Ovary (tissue), 9 donors: ENCODE measurements around the gene SWSAP1. TPM values are rescaled to one million over a fixed set of nuclear protein-coding genes. Genes with fewer than 3 reads are reported as not detected.

Source experiments
- DNase-seq, 5 donors: peaks; one replicate each; pipeline ENCODE4 v3.0.0-alpha.2; 2019 to 2020
- H3K27ac ChIP-seq, 2 donors: fragments of 200-600 bp; one replicate each; pipeline versions ENCODE4 v1.5.1 to v1.8.0; 2019 to 2022
- H3K27me3 ChIP-seq: fragments of 200-600 bp; one replicate; pipeline ENCODE4 v1.8.0; 2022
- H3K36me3 ChIP-seq: fragments of 200-600 bp; sonication (generic); one replicate; pipeline ENCODE4 v1.5.1; 2019
- H3K4me1 ChIP-seq: one replicate; pipeline ENCODE4 v1.8.1; 2013; ENCODE audit warnings: mild to moderate bottlenecking, moderate library complexity; ENCODE audit not compliant: insufficient read depth
- H3K4me3 ChIP-seq: fragments of 200-600 bp; sonication (generic); one replicate; pipeline ENCODE4 v1.5.1; 2017
- H3K9me3 ChIP-seq, 2 donors: fragments of 200-600 bp in 1 of 2; sonication (generic) in 1 of 2; one replicate each; pipeline versions ENCODE4 v1.5.1 to v1.8.1; 2013 to 2019; ENCODE audit warnings: mild to moderate bottlenecking in 1 of 2, moderate library complexity in 1 of 2
- CTCF ChIP-seq, 3 donors: fragments of 450-650 bp in 2 of 3; fragments of 200-600 bp in 1 of 3; IDR thresholded peaks; one replicate each; pipeline versions ENCODE4 v1.5.1 to v1.8.0; 2016 to 2022; ENCODE audit warnings: antibody characterized with exemption in 3 of 3, mild to moderate bottlenecking in 1 of 3
- EP300 ChIP-seq: sonication (generic); formaldehyde crosslinking; IDR thresholded peaks from one replicate; pipeline ENCODE4 v1.6.1; 2017; ENCODE audit warnings: antibody characterized with exemption
- POLR2A ChIP-seq: fragments of 450-650 bp; IDR thresholded peaks from one replicate; pipeline ENCODE4 v1.6.1; 2017; ENCODE audit warnings: antibody characterized with exemption, mild to moderate bottlenecking, moderate library complexity
- WGBS, 3 donors: extraction: QIAGEN DNeasy Blood & Tissue Kit in 1 of 3; methylation state at CpG; one replicate each; pipeline versions ENCODE4 v1.1.5 to v1.1.7; 2013 to 2017; 5-methylcytosine and 5-hydroxymethylcytosine counted together
- intact Hi-C, 4 donors: fragments of 100-400 bp; cut with DNase I; formaldehyde crosslinking; loops; one replicate each; pipeline versions ENCODE4 v1.11.0 to v1.15.1; 2022 to 2023
- polyA plus RNA-seq, 2 donors: library from polyadenylated mRNA; stranded (reverse); fragments of 200-250 nt in 1 of 2; fragments of 350-450 nt in 1 of 2; fragmentation: Illumina TruSeq in 1 of 2; extraction: RNeasy Lipid Tissue Mini Kit (QIAGEN cat#74804) in 1 of 2; gene quantifications; one replicate each; pipeline ENCODE4 v1.2.3, GENCODE V29; 2013 to 2014
- total RNA-seq, 7 donors: library from RNA; depleted of rRNA in 2 of 7; stranded (reverse); fragments of >200 nt in 2 of 7; fragmentation: NEBNext Ultra II Directional in 3 of 7; extraction: Animal tissue kit (Norgen Biotek cat#: 25700) in 3 of 7; gene quantifications; one replicate each; pipeline versions ENCODE4 v1.1.0 to v1.2.4, GENCODE V29; 2016 to 2023
- donor health status: DM: no; HTN: no; CAD: no; lungs with moderate emphysema.
- donor health status: DM: no; HTN: no; CAD: no.
- donor health status: Bipolar disorder and iron deficiency.
- donor health status: DM: yes; HTN: yes; CAD: no.
- donor health status: DM: no; HTN: no; CAD: no.
- donor health status: DM: yes; HTN: yes; CAD: no.

The SWSAP1 gene
- total and polyA plus RNA-seq, 9 donors: 0.60 to 3.3 (median 2.4) TPM

- Histone ChIP-seq H3K4me1 (no peaks in the 10 kb centered on the region), H3K36me3 (no peaks in the 10 kb centered on the region), H3K4me3 (no peak overlapping the region), H3K27me3 (no peaks in the 10 kb centered on the region), H3K9me3 (no peaks in the 10 kb centered on the region), H3K27ac (no peak overlapping the region)
- intact Hi-C loops: no loop called here
- no peak for DNase-seq
- no peak for TF ChIP-seq CTCF (IDR thresholded peaks at IDR 0.05)
- no peak for TF ChIP-seq POLR2A
- no peak for TF ChIP-seq EP300
- WGBS, 3 donors: 59 to 70% (median 67%) methylated on average over 2 of the region's 2 CpGs
These were observed 6.9 kb upstream of the SWSAP1 start for GRCh38 chr19:11367528-11367927.

GRCh38 chr19:11370744-11371143 is 3.7 kb upstream of the SWSAP1 start:
- no peak overlapping the region for H3K27ac ChIP-seq
- no peaks in the 10 kb centered on the region for H3K27me3 ChIP-seq
- no peak overlapping the region for H3K4me3 ChIP-seq
- H3K4me1 ChIP-seq: peaks cover 5% of the 10 kb centered on the region
- no peaks in the 10 kb centered on the region for H3K9me3 ChIP-seq
- H3K36me3 ChIP-seq: no peaks in the 10 kb centered on the region
- DNase-seq: no peak
- 93 to 94% (median 94%) methylated on average over 2 of the region's 2 CpGs for WGBS, 3 donors
- intact Hi-C loops: no loop called here
- TF ChIP-seq CTCF (IDR thresholded peaks at IDR 0.05) (no peak), EP300 (no peak), POLR2A (no peak)

GRCh38 chr19:11373166-11373884 is 1.1 kb upstream of the SWSAP1 start:
- Histone ChIP-seq H3K27me3 (no peaks in the 10 kb centered on the region), H3K9me3 (no peaks in the 10 kb centered on the region), H3K27ac (no peak overlapping the region), H3K4me3 (no peak overlapping the region), H3K4me1 (peaks cover 12% of the 10 kb centered on the region), H3K36me3 (no peaks in the 10 kb centered on the region)
- 54 to 58% (median 57%) methylated on average over 10 of the region's 10 CpGs for WGBS, 3 donors
- intact Hi-C loops: no loop called here
- no peak for TF ChIP-seq POLR2A
- TF ChIP-seq CTCF (IDR thresholded peaks at IDR 0.05): no peak
- no peak for TF ChIP-seq EP300
- no peak for DNase-seq

GRCh38 chr19:11373885-11374432 is 507 bp upstream of the SWSAP1 start:
- Histone ChIP-seq H3K4me3 (peak overlapping the region; percentile 74), H3K27me3 (no peaks in the 10 kb centered on the region), H3K27ac (peak overlapping the region; percentile 67 to 98), H3K4me1 (peaks cover 12% of the 10 kb centered on the region), H3K9me3 (no peaks in the 10 kb centered on the region), H3K36me3 (no peaks in the 10 kb centered on the region)
- 38 to 49% (median 47%) methylated on average over 11 of the region's 11 CpGs for WGBS, 3 donors
- DNase-seq: no peak
- intact Hi-C loops: no loop called here
- TF ChIP-seq CTCF (IDR thresholded peaks at IDR 0.05) (no peak), EP300 (no peak), POLR2A (no peak)
